Loucy (cell line): ENCODE measurements around the gene ARHGEF16.

ENCODE experiments used
- H2AFZ ChIP-seq: fragments of 200-600 bp; sonication (generic); 2 replicates; pipeline ENCODE4 v1.6.0; 2016; ENCODE audit warnings: antibody characterized with exemption, mild to moderate bottlenecking, low read length, moderate library complexity
- H3F3A ChIP-seq: fragments of 200-600 bp; 2 replicates; pipeline ENCODE4 v1.6.0; 2016; ENCODE audit warnings: antibody characterized with exemption, low read depth, mild to moderate bottlenecking
- H3K27me3 ChIP-seq: fragments of 200-600 bp; sonication (generic); 2 replicates; pipeline ENCODE4 v1.6.1; 2014; ENCODE audit warnings: low read length, mild to moderate bottlenecking; ENCODE audit not compliant: insufficient read depth, poor library complexity, severe bottlenecking
- H3K36me3 ChIP-seq: fragments of 200-600 bp; sonication (generic); 2 replicates; pipeline ENCODE4 v1.6.1; 2016; ENCODE audit warnings: low read length; ENCODE audit not compliant: insufficient read depth
- H3K4me1 ChIP-seq: fragments of 200-600 bp; sonication (generic); 2 replicates; pipeline ENCODE4 v1.5.1; 2014; ENCODE audit warnings: low read length, mild to moderate bottlenecking; ENCODE audit not compliant: insufficient read depth, poor library complexity, severe bottlenecking
- H3K4me2 ChIP-seq: fragments of 200-600 bp; sonication (generic); 2 replicates; pipeline ENCODE4 v1.6.0; 2014; ENCODE audit warnings: antibody characterized with exemption, low read length, low read depth, mild to moderate bottlenecking; ENCODE audit not compliant: poor library complexity, severe bottlenecking
- H3K4me3 ChIP-seq: fragments of 200-600 bp; sonication (generic); 2 replicates; pipeline ENCODE4 v1.5.1; 2014; ENCODE audit warnings: low read length, mild to moderate bottlenecking, mixed read lengths; ENCODE audit not compliant: poor library complexity, severe bottlenecking
- H3K79me2 ChIP-seq: fragments of 200-600 bp; sonication (generic); 2 replicates; pipeline ENCODE4 v1.6.1; 2014; ENCODE audit warnings: low read length; ENCODE audit not compliant: insufficient read depth
- H3K9ac ChIP-seq: fragments of 200-600 bp; sonication (generic); 2 replicates; pipeline ENCODE4 v1.6.0; 2014; ENCODE audit warnings: mild to moderate bottlenecking, low read depth, low read length, moderate library complexity; ENCODE audit not compliant: poor library complexity, severe bottlenecking
- H3K9me2 ChIP-seq: fragments of 200-600 bp; sonication (generic); replicated peaks from 2 replicates; pipeline ENCODE4 v1.6.1; 2016; ENCODE audit warnings: low read depth, low read length, mixed read lengths
- H3K9me3 ChIP-seq: fragments of 200-600 bp; sonication (generic); 2 replicates; pipeline ENCODE4 v1.6.1; 2014; ENCODE audit warnings: mild to moderate bottlenecking, antibody characterized with exemption, low read length, low read depth; ENCODE audit not compliant: insufficient read depth
- H4K20me1 ChIP-seq: fragments of 200-600 bp; sonication (generic); 2 replicates; pipeline ENCODE4 v1.6.0; 2014; ENCODE audit warnings: antibody characterized with exemption, low read length, mild to moderate bottlenecking; ENCODE audit not compliant: insufficient read depth, poor library complexity, severe bottlenecking
- CTCF ChIP-seq: fragments of 200-600 bp; sonication (generic); conservative IDR thresholded peaks from 2 replicates; pipeline ENCODE4 v1.5.1; 2014; ENCODE audit warnings: mild to moderate bottlenecking, antibody characterized with exemption, low read length
- EZH2phosphoT487 ChIP-seq: fragments of 200-600 bp; IDR thresholded peaks from 2 replicates; pipeline ENCODE4 v1.6.1; 2018; ENCODE audit warnings: antibody characterized with exemption, mild to moderate bottlenecking, moderate library complexity, borderline replicate concordance

ARHGEF16 gene

GRCh38 chr1:3469849-3470649 is 15.6 kb downstream of the ARHGEF16 start:
- no peak overlapping the region for H3K9ac ChIP-seq
- H3K9me3 ChIP-seq, result no peaks in the 10 kb centered on the region
- H3K9me2 ChIP-seq, result no peaks in the 10 kb centered on the region
- H3K4me1 ChIP-seq, result no peaks in the 10 kb centered on the region
- no peaks in the 10 kb centered on the region for H3K36me3 ChIP-seq
- H2AFZ ChIP-seq, result no peak overlapping the region
- H4K20me1 ChIP-seq, result no peaks in the 10 kb centered on the region
- no peaks in the 10 kb centered on the region for H3F3A ChIP-seq
- H3K27me3 ChIP-seq, result no peaks in the 10 kb centered on the region
- no peak overlapping the region for H3K4me3 ChIP-seq
- no peaks in the 10 kb centered on the region for H3K79me2 ChIP-seq
- TF ChIP-seq CTCF, result no peak
- no peak for TF ChIP-seq EZH2phosphoT487
- no peak overlapping the region for H3K4me2 ChIP-seq

DNA sequence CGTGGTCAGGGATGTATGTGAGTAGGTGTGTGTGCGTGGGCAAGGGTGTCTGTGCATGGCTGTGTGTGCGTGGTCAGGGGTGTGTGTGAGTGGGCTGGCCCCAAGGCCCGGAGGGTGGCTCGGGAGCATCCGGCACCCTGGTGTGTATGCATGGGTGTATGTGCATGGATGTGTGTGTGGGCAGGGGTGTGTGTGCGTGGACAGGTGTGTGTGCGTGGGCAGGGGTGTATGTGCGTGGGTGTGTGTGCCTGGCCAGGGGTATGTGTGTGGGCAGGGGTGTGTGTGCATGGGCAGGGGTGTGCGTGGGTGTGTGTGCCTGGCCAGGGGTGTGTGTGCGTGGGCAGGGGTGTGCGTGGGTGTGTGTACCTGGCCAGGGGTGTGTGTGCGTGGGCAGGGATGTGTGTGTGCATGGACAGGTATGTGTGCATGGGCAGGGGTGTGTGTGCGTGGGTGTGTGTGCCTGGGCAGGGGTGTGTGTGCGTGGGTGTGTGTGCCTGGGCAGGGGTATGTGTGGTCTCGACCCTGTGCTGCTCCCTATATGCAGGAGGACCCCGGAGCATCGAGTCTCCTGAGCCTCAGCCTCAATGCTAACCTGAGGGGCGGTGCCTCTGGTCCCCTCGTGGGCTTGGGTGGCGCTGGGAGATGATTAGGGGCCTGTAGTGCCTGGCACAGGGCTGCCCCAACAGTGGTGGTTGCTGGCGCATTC is 16.3 kb downstream of the ARHGEF16 start:
- Histone ChIP-seq H2AFZ (no peak overlapping the region), H3K9me2 (no peaks in the 10 kb centered on the region), H3K36me3 (no peaks in the 10 kb centered on the region), H3K4me1 (no peaks in the 10 kb centered on the region), H3K27me3 (no peaks in the 10 kb centered on the region), H3K4me2 (no peak overlapping the region), H3K4me3 (no peak overlapping the region), H3K9me3 (no peaks in the 10 kb centered on the region), H4K20me1 (no peaks in the 10 kb centered on the region), H3K9ac (no peak overlapping the region), H3F3A (no peaks in the 10 kb centered on the region), H3K79me2 (no peaks in the 10 kb centered on the region)
- TF ChIP-seq CTCF, result no peak
- TF ChIP-seq EZH2phosphoT487, result no peak

DNA sequence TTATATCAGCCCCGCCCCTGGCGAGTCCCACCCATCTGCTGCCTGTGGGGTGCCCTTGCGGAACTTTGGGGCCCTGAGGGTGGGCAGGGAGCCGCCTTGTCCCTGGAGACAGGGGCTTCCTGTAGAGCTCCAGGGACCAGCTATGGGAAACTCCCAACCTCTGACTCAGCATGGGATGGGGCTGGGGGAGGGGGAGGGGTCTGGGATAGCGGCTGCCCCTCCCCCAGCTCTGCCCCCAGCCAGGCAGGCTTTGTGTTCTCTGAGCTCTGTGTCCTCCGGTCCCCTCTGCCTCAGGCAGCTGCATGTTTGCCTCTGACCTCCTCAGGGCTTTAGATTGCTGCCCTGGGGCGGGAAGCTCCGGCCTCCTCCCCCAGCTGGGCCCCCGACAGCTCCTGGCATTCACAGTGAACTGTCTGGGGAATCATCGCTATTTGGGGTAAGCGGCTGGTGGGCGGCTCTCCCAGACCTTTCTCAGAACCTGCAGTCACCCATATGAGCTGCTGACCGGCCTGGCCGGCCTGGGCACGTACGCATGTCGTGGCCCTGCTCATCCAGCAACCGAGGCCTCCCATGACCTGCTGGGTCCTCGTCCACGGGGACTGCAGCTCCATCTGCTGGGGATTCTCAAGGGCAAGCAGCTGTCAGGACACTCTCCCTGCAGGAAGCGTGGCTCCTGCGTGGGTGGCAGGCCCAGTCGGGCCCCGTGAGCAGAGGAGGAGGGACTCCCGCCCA is 17.1 kb downstream of the ARHGEF16 start:
- no peak for TF ChIP-seq EZH2phosphoT487
- peak; percentile 31 for TF ChIP-seq CTCF
- H2AFZ ChIP-seq, result no peak overlapping the region
- no peaks in the 10 kb centered on the region for H3K9me3 ChIP-seq
- no peaks in the 10 kb centered on the region for H4K20me1 ChIP-seq
- no peaks in the 10 kb centered on the region for H3K36me3 ChIP-seq
- no peaks in the 10 kb centered on the region for H3K79me2 ChIP-seq
- H3K4me2 ChIP-seq, result no peak overlapping the region
- no peaks in the 10 kb centered on the region for H3K27me3 ChIP-seq
- H3K9me2 ChIP-seq, result no peaks in the 10 kb centered on the region
- H3K4me3 ChIP-seq, result no peak overlapping the region
- H3K9ac ChIP-seq, result no peak overlapping the region
- no peaks in the 10 kb centered on the region for H3F3A ChIP-seq
- no peaks in the 10 kb centered on the region for H3K4me1 ChIP-seq
